Nucleus accumbens (tissue), 56 donors: ENCODE measurements around the gene IL16.

Experiments used
- DNase-seq, 56 donors: peaks; one replicate each; lab custom pipeline; 2025; lab: John Stamatoyannopoulos, UW

IL16 gene

DNA sequence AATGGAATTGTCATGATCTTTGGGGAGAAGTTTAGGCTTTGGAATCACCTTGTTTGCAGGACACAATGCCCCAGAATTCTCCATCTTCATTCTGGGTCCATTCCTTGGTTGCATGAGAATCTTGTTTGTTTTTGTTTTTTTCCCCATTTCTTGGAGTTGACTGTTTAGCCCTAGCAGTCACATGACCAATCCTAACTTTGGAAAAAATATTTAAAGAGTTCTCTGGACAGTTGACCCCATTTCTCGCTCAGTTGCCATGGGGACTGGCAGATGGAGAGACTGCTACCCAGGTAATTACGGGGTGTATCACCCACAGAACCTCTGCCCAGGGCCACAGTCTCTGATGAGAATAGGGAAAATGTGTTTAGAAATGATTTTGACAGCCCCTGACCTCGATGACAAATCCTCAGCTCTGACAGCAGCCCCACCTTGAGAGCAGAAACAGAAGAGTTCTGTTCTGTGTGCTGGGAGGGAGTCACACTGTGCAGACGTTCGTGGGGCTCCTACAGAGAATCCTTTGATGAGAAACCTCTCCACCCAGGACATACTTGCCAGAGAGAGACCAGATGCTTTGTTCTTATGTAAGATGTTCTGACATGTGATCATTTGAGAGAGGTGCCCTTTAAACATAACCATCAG, 57.7 kb downstream of the IL16 start:
- DNase-seq = no peak

DNA sequence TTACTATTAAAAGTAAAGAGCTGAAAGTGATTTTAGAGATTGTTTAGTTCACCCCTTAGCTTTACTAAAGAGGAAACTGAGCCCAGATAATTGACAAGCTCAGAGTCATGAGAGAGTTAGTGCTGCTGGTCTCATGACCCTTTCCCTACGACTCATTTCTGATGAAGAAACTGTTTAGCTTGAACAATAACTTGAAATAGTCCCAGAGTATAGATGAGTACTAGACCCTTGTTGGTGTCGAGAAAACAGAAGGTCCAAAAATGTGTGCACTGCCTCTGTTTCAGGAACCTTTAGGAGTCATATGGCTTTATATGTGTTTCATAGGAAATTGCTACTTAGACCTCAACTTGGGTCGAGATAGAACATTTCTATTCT, 58.2 kb downstream of the IL16 start:
- DNase-seq = no peak

DNA sequence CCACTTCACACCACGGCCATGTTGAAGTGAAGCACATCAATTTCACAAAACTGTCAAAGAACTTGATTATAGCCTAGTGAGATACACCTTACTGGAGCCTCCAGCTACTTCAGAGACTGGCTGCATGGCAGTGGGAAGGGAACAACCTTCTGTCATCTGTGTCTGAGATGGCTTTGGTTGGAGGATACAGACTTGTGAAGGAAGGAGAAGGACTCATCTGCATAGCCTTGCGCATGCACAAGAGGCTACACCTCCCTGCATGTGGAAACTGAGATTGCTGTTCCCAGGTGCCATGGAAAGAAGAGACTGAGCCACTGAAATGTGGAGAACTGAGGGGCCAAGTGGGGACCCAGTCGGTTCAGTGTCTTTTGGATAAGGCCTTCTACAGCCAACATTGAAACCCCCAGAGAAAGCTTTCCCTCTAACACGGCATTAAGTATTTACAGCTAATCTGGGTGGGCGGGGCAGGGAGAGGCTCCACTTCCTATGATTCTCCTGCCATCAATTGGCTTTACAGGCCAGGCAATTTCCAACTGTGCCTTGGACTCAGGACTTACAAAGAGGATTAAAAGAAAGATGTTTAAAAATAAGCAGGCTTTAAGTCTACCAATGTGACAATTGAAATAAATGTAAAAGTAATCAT, 58.8 kb downstream of the IL16 start:
- DNase-seq = no peak

DNA sequence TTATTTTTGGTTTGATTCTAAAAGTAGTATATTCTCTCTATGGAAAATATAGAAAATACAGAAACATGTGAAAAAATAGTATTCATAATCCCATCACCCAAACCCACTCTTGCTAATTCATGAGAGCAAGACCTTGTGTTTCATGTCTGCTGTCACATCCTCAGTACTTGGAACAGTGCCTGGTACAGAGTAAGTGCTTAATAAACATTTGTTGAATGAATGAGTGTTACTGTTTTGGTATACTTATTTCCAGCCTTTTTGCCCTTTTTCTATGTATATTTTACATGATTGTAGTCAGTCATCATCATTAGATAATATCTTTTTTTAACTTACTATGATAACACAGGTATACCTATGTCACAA, 59.3 kb downstream of the IL16 start:
- DNase-seq = no peak

DNA sequence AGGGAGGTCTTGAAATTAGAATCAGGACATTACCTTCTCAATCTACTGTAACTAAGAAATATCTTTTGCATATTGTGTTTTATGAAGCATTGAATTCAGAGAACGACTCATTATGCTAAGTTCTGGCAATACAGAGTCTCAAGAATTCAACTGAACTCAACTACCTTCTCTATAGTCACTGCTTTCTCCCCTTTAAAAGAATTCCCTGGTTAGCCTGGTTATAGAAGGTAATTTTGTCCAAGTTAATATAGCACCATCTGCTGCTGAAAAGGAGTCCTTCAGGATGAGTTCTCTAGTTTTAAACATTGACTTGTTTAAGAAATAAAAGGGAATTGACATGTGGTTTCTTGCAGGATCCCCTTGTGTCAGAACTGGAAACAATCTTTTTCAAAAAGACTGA, 60.2 kb downstream of the IL16 start:
- DNase-seq = no peak

DNA sequence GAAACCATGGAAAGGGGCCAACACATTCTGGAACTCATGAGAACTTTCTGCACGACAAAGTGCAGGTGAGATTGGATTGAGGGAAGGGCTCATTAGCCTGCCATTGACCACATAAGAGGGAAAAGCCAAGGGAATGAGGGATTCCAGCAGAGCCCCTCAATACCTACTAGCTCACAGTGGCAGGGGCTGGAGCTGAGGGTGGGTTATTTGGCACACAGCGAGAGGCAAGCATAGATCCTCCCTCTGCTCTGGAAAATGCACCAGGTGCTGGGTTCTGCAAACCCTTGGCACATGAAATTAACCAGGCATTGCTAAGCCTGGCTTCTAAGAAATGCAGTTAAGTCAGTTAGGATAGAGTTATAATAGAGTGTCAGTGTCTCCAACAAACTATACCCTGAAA, 60.8 kb downstream of the IL16 start:
- DNase-seq = no peak

DNA sequence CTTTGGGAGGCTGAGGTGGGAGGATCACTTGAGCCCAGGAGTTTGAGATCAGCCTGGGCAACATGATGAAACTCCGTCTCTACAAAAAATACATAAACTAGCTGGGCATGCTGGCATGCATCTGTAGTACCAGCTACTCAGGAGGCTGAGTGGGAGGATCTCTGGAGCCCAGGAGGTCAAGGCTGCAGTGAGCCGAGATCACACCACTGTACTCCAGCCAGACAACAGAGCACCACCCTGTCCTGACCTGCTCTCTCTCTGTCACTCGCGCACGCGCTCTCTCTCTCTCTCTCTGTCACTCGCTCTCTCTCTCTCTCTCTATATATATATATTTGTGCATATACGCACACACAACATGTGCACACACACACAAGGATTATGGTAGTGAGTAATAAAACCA, 61.8 kb downstream of the IL16 start:
- no peak for DNase-seq

DNA sequence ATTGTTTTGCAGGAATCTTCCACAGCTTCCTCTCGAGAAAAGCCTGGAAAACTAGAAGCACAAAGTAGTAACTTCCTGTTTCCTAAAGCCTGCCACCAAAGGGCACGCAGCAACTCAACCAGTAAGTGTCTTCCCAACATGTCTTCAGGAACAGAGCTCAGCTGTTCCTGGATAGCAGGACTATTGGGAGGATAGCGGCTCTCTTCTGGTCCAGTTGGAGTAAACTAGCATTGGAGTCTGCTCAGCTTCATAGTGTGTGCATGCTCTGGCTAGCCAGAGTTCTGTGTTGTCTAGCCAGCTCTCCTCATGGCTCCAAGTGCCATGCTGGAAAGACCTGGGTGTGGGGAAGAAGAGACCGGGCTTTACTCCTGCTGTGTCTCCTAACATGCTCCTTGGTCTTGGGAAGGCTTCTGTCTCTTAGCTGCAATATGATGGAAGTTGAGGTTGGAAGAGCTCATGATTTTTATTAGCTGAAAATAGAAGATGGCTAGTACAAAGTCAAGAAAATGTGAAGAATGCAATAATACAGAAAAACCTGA, 63.1 kb downstream of the IL16 start:
- DNase-seq = no peak

DNA sequence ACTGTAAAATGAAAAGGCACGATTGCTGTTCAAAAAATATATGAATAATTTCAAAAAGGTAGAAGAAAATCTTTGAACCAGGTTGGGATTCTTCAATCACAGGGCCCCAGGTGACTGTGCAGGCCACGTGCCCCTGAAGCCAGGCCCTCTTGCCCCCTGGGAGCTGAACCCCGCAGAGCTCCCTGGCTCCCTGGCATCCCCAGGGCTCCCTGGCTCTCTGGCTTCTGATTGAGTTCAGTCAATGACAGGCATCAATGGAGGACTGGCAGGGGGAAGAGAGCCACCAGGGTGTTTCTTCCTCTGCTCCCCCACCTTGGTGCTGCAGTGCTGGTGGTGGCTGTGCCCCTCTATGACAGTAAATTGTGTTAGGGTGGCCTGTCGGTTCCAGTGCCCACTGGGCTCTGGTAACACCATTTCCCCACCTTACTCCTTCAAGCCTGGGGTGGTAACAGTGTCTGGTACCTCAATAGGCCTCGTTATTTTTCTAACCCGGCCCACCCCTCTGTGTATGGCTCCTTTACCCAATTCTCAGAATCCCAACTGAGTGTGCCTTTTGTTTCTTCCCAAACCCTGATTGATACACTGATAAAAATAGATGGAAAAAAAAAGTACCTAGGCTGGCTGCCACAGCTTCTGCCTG, 64.6 kb downstream of the IL16 start:
- no peak for DNase-seq

DNA sequence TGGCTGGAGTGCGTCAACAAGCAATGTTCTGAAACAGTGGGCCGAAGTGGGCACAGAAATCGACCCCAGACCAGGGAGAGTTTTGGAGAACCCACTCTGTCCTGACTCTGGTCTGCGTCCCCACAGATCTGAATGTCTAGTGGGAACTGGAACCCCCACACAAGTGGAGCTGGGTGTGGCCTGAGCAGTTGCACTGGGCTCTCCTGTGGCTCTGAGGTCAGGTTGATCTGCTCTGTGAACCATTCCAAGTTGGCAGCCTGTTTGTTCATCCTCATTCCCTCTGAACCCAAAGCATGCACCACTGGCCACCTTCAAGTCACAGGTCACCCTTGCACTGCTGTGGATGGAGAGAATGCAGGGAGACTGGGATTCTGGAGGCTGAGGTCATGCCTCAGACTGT, 66.8 kb downstream of the IL16 start:
- no peak for DNase-seq

DNA sequence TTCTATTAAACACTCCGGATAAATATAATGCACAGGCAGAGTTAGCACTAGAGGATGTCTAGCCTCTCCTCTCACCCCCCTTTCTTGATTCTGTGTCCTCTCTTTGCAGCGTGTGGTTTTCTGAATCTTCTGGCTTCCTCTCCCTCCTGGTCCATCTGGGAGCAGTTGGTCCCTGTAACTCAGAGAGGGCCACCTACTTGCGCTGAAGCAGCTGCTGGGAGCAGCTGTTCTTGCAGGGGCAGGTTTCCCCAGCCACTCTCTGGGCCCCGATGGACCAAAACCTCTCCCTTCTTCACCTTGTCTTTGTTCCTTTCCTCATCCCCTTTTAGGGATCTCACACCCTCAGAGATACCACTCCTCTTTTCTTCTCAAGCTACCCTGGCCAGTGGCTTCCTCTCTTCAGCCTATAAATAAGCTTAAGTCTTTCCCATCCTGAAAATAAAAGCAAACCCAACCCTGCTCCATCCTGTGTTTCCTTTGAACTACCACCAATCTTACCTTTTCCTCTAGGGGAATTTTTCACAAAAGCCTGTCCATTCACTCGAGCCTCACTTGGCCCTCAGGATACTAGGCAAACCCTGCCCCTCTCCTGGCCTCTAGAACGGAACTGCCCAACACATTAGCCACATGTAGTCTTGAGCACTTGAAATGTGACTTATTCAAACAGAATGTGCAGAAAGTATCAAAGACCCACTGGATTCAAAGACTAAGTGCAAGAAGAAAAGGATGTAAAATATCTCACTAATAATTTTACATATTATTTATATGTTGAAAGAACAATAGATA, 67.6 kb downstream of the IL16 start:
- no peak for DNase-seq

DNA sequence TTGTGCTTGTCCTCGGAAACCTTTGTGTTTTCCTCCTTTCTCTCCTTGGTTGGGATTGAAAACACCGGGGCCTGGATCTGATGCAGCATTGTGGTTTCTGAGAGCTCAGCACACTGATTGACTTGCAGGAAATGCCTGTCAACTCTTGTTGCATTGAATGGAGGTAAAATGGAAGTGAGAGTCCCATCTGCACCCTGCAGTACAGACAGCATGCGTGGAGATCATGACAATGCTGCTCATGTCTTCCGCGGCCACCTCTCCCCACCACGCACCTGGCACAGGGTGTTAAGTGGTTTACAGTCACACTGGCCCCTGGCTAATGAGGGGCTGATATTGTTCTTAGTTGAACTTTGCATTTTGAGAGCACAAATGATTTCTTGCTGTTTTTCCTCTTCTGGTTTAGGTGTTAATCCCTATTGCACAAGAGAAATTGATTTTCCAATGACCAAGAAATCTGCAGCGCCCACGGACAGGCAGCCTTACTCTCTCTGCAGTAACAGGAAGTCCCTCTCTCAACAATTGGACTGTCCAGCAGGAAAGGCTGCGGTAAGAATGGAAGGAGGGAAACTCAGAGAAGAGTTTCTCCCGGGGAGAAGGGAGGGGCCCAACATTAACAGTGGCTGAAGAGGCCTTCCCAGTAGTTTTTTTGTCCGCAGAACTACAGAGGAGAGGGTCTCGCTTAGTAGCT, 68.7 kb downstream of the IL16 start:
- no peak for DNase-seq

DNA sequence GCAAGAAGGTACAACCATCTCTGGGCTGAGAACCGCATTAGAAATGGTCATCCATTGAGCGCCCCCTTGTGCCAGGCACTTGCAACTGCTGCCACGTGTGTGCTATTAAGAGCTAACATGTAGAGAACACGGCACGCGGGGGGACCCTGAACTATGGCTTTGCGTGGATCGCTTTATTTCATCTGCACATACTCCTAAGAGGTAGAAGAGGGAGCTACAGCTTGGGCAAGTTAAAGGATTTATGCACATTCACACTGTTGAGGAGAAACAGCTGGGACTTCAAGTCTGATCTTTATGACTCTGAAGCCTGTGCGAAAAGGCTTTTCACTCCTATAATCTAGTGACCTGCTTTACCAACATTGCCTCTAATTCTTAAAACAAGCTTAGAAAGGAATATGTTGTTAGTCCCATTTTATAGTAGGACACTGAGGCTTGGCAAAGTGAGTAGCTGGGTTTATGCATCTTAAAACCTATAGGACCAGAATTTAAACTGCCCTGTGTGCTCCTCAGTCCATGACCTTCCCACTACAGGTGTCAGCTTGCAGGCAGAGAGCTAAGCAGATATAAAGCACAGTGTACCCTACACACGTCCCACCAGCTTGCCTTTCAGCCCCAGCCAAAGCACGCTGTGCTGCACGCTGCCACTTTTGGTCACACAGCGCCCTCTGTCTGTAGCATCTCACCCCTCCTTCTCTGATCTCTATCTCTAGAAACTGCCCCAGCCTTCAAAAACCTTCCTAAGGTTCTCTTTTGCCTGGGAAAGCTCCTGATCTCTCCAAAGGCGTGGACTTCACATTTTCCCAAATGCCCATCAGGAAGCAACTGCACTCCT, 69.5 kb downstream of the IL16 start:
- peak in 53 of 56 donors; percentile 16 to 88 (median 61) for DNase-seq

DNA sequence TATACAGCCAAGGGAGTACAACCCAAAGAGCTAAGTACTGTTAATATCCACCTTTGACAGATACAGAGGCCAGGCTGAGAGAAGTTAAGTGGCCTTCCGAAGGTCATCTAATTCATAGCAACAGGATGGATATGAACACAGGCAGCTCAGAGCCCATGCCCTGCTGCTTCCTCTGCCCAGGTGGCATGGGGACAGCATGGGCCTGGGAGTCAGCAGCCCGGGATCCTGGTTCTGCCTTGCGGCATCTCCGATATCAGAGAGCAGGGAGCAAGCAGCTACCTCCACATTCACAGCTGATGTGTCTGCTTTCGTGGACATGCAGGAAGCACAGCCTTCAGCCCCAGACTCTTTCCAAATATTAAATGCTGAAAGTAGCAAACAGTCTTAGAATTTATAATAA, 71.7 kb downstream of the IL16 start:
- no peak for DNase-seq

DNA sequence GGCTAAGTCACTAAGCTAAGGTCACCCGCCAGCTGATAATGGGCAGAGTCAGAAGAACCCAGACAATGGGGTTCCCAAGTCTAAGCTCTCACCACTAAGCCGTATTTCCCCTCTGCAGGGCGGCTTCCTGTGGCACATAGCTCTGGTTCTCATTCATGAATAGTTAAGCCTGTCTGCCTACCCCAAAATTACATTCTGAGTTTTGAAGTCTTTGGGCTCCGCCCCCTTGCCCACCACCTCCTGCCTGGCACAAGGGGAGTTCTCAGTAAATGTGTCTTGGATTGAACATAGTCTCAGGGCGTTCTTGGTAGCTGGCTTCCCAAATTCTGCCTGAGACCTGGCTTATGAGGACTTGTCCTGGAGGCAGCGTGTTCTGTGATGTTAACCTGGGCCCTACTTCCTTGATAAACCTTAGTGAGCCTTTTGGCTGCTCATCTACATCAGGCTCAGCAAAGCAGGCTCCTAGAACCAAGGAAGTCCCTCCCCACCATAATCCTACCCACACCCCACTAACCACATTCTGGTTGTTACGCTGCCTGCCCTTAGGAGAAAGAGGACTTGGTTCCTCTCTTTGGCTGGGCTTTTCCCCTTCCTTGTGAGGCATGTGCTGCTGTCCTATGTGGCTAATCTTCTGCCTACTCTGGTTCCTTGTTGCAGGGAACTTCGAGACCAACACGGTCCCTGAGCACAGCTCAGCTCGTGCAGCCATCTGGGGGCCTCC, 72.4 kb downstream of the IL16 start:
- DNase-seq = no peak

DNA sequence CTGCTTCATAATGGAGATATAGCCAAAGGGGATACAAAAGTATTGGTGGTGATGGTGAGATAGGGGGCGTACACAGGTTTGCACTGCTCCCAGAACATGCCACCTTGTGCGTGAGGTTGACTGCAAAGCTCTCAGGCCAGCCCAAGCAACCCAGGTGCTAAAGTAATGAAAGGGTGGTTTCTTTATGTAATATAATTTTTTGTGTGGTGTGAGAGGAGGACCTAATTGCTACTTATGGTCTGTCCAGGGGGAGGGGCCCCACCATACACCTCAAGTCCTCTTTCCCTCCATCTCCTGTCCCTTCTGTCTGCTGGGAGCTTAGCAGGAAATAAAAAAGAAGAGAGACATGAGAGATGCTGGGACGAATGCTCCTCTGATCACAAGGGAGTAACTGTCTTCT, 73.5 kb downstream of the IL16 start:
- no peak for DNase-seq

DNA sequence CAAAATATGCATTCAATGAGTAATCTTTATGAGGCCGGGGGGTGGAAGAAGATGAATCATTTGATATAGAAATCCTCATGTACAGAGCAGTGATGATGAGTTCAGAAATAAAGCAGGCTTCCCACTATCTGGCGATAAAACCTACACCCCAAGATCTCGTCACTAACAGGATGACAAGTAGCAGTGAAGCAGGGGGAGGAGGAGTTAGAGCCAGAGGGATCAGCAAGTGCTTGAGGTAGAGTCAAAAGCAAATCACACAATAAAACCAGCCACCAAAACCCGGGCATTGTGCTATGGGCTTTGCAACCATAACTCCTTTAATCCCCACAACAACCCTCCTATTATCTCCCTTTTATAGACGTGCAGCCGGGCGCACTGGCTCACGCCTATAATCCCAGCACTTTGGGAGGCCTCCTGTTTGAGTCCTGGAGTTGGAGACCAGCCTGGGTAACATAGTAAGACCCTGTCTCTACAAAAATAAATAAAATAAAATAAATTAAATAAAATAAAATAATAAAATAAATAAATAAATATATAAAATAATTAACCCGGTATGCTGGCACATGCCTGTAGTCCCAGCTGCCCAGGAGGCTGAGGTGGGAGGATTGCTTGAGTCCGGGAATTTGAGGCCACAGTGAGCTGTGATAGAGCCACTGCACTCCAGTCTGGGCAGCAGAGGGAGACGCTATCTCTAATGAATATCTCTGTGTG, 74.3 kb downstream of the IL16 start:
- peak in 9 of 56 donors; percentile 13 to 71 (median 25) for DNase-seq
